Activated CD8-positive, alpha-beta memory T cell treated with anti-CD3 and anti-CD28 coated beads, Interleukin-2, amount 10 ng/mL, durations not matched to agents 7 days and 5 days (primary cell): ENCODE measurements around the gene EPHB1. TPM values are rescaled to one million over a fixed set of nuclear protein-coding genes. Genes with fewer than 3 reads are reported as not detected.
A peak's percentile ranks its signal among the peaks of the same experiment; 100 is the strongest.
"Not testable (repeated sequence)": the region's sequence is repeated elsewhere in the genome, so short reads cannot be mapped to it uniquely, and the experiment has no call there.

Experiments
- ATAC-seq: fragments of 150-1000 bp; cut with Tn5 transposase; one replicate; pipeline ENCODE4 v1.10.0; 2021; ENCODE audit warnings: moderate library complexity
- CTCF ChIA-PET: fragments of 350-600 bp; sonication (Branson Sonifier 250); formaldehyde crosslinking; loops from one replicate; lab custom pipeline; 2021; ENCODE audit warnings: antibody characterized with exemption; lab: Charles Lee
- DNase-seq: peaks from one replicate; pipeline ENCODE4 v3.0.0-alpha.2; 2020
- H3K27ac Mint-ChIP-seq: one replicate; pipeline ENCODE4 v1.8.0; 2021; ENCODE audit warnings: mild to moderate bottlenecking, mixed read lengths
- H3K27me3 Mint-ChIP-seq: one replicate; pipeline ENCODE4 v1.8.0; 2021; ENCODE audit warnings: mixed read lengths
- H3K36me3 Mint-ChIP-seq: one replicate; pipeline ENCODE4 v1.8.0; 2021; ENCODE audit warnings: mild to moderate bottlenecking, mixed read lengths
- H3K4me1 Mint-ChIP-seq: one replicate; pipeline ENCODE4 v1.8.0; 2021; ENCODE audit warnings: mixed read lengths
- H3K4me3 Mint-ChIP-seq: one replicate; pipeline ENCODE4 v1.8.0; 2021; ENCODE audit warnings: mild to moderate bottlenecking, moderate library complexity, mixed read lengths
- H3K9me3 Mint-ChIP-seq: one replicate; pipeline ENCODE4 v1.8.0; 2022; ENCODE audit warnings: low read depth, mixed read lengths
- total RNA-seq, 2 experiments: library from RNA; stranded (reverse); gene quantifications; one replicate each; pipeline ENCODE4 v1.2.3, GENCODE V29; 2021

The EPHB1 gene
- total RNA-seq, 2 experiments from 2014 or later = 0.35 to 2.2 TPM

DNA sequence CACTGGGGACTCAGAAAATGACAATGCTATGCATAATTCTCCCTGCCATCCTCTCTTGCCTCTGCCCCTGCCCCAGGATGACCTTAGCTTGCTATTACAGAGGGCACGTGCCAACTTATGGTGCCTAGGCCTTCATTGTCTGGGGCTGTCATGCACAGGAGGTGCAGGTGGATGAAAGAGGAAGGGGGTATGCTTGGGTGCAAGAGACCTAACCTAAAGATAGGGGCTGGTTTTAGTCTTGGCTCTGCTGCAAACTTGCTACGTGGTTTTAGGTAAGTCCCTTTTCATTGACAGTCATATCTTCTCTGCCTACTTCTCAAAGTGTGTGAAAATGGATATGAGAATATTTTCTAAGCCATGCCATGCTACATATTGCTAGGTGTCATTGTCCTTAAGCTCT, 161.3 kb downstream of the EPHB1 start:
- H3K4me1 Mint-ChIP-seq = no peaks in the 10 kb centered on the region
- H3K4me3 Mint-ChIP-seq = no peak overlapping the region
- CTCF ChIA-PET = no interaction called here

DNA sequence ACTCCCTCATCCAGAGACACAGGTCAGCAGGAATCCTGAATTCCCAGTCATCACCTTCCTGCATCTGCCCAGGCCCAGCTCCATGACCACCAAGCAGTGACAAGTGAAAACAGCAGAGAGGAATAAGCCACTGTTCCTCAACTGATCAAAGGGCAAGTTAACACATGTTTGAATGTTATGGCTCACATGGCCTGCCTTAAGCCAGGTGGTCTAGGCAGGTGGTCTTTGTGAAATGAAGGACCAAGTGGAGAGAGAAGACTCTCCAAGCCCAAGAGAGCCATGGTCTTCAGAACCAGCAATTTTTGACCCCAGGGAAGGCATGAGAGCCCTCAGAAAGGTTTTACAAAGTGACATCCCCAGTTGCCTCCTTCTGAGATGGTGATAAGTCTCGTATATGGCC, 161.8 kb downstream of the EPHB1 start:
- no peak overlapping the region for H3K4me3 Mint-ChIP-seq
- H3K9me3 Mint-ChIP-seq = no peaks in the 10 kb centered on the region
- CTCF ChIA-PET = no interaction called here
- no peaks in the 10 kb centered on the region for H3K36me3 Mint-ChIP-seq
- no peak for DNase-seq
- peaks cover 2% of the 10 kb centered on the region for H3K27me3 Mint-ChIP-seq
- H3K27ac Mint-ChIP-seq = no peak overlapping the region
- H3K4me1 Mint-ChIP-seq = no peaks in the 10 kb centered on the region
- ATAC-seq = no peak

More for the DNA sequence above, 161.3 kb downstream of the EPHB1 start:
- DNase-seq = no peak
- Mint-ChIP-seq H3K27ac (no peak overlapping the region), H3K36me3 (no peaks in the 10 kb centered on the region), H3K27me3 (peaks cover 2% of the 10 kb centered on the region), H3K9me3 (no peaks in the 10 kb centered on the region)
- no peak for ATAC-seq

DNA sequence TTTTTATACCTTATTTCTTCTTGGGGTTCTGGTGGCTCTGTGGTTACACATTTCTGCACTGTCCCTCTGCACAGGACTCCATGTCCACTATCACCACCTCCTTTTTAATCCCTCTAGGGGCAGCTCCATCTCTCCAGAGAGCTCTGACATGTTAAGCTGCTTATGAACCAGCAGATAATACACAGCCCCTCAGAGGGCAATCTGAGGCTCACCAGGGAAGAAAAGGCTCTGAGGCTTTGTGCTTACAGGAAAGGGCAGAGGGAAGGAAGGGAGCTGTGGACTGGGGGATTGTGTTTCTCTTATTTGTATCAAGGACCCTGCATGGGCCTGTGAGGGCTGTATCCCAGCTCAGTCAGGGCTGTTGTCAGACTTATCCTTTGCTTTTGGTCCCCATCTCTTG, 164.5 kb downstream of the EPHB1 start:
- no peak for ATAC-seq
- CTCF ChIA-PET = no interaction called here

DNA sequence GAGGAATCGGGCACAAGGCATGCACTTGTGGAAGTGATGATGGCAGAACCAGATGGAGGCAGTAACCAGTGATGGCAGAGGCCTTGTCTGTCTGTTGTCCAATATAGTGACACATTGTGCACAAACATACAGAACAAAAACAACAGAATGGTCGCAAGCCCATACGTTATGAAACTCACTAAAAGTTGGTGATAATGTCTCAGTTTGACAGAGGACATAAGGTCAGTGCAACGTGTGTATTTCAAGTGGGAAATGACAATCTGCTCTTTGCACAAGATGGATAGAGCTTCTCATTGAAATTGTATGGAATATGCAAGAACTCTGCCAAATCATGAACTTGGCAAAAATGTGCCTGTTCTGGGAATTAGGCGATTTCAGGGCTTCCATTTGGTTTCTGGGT, 169.2 kb downstream of the EPHB1 start:
- H3K27me3 Mint-ChIP-seq = peaks cover 12% of the 10 kb centered on the region
- H3K27ac Mint-ChIP-seq = no peak overlapping the region
- DNase-seq = no peak
- CTCF ChIA-PET = no interaction called here
- H3K4me1 Mint-ChIP-seq = no peaks in the 10 kb centered on the region
- ATAC-seq = no peak
- H3K4me3 Mint-ChIP-seq = no peak overlapping the region
- no peaks in the 10 kb centered on the region for H3K36me3 Mint-ChIP-seq
- no peaks in the 10 kb centered on the region for H3K9me3 Mint-ChIP-seq

More for the DNA sequence above, 164.5 kb downstream of the EPHB1 start:
- Mint-ChIP-seq H3K27ac (no peak overlapping the region), H3K27me3 (peaks cover 4% of the 10 kb centered on the region), H3K9me3 (no peaks in the 10 kb centered on the region), H3K4me3 (no peak overlapping the region), H3K4me1 (no peaks in the 10 kb centered on the region), H3K36me3 (no peaks in the 10 kb centered on the region)
- no peak for DNase-seq

DNA sequence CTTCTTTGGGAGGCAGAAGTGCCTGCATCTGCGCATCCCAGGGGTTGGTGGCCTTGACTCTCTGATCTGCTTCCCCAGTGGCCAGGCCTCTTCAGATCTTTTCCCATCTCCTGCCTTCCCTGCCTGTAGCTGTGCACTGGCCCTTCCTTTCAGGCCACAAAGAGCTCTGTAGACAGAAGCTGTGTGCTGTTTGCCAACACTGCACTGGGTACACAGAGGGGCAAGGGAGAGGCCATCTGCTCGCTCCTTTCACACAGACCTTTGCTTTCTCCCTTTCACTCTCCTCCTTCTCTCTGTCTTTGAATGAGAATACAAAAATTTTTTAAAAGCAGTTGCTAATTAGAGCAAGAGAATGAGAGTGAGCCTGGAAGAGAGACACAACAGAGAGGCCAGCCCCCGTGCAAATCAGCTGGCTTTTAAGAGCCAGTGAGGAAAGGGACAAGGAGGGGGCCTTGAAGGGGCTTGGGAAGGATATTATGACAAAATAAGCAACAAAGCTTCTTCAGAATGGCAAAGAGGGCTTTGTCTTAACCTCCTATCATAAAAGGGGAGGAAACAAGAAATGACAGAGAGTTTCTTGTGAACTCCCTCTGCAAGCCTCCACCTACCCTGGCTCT, 170.9 kb downstream of the EPHB1 start:
- H3K27me3 Mint-ChIP-seq = peaks cover 11% of the 10 kb centered on the region
- H3K27ac Mint-ChIP-seq = no peak overlapping the region
- no peak overlapping the region for H3K4me3 Mint-ChIP-seq
- CTCF ChIA-PET = no interaction called here
- H3K9me3 Mint-ChIP-seq = no peaks in the 10 kb centered on the region
- no peak for DNase-seq
- no peaks in the 10 kb centered on the region for H3K36me3 Mint-ChIP-seq
- no peaks in the 10 kb centered on the region for H3K4me1 Mint-ChIP-seq
- ATAC-seq = no peak

DNA sequence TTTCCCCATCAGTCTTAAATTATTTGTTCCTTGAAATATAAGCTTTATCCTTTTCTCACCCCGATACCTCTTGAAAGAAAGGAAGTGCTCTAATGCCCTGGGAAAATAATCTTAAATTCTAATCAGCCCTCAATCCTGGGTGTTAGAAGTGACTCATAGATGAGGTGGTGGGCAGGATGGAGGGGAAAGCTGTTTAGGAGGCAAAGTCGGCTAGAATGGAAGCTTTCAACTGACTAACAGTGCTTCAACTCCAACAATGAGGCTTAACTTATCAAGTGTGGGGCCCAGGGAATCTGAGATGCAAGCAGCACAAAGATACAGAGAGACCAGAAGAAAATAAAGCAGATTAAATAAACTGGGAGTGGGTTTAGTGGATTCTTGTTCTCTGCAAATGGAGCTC, 175.8 kb downstream of the EPHB1 start:
- Mint-ChIP-seq H3K27me3 (peaks cover 7% of the 10 kb centered on the region), H3K4me3 (no peak overlapping the region), H3K4me1 (no peaks in the 10 kb centered on the region), H3K36me3 (no peaks in the 10 kb centered on the region), H3K9me3 (no peaks in the 10 kb centered on the region), H3K27ac (no peak overlapping the region)
- CTCF ChIA-PET = no interaction called here
- no peak for DNase-seq
- no peak for ATAC-seq

DNA sequence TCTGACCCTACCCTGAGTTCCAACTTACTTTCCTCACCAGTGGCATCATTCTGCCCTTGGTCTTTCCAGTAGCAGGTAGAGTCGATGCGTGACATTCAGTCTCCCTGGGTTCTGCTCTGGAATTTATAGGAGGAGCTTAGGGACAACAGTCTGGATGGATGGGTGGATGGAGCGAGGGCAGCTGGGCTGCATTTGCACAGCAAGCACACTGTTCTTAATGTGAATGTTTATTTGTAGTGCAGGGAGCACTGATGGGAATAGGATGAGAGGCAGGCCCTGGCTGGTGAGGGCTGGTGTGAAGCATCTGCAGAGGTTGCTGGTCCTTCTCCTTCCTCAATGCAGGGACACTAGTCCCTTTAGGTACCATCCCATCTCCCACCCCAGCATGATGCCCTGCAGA, 176.2 kb downstream of the EPHB1 start:
- Mint-ChIP-seq H3K4me1 (no peaks in the 10 kb centered on the region), H3K9me3 (no peaks in the 10 kb centered on the region), H3K36me3 (no peaks in the 10 kb centered on the region), H3K27ac (no peak overlapping the region), H3K27me3 (peaks cover 7% of the 10 kb centered on the region), H3K4me3 (no peak overlapping the region)
- ATAC-seq (no peak), DNase-seq (peak; percentile 12)
- CTCF ChIA-PET = no interaction called here

DNA sequence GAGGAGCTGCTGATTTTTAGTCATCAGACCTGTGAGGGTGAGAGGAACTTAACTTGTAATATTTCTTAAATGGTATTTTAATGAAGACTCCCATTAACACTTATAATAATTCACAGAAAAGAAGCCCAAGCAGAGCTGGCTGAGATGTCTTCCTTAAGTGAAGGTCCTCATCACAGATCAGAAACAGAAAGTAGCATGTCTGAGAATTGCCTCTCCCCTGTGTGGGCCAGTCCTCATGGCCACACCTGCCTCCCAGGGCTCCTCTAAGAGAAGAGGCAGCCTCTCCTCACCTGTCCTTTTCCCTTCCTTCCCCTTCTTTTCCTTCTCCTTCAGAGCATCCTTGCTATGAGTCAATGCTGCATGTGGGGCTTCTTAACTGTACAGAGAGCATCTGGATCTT, 176.8 kb downstream of the EPHB1 start:
- H3K36me3 Mint-ChIP-seq, H3K27ac Mint-ChIP-seq, CTCF ChIA-PET, H3K4me3 Mint-ChIP-seq, H3K4me1 Mint-ChIP-seq, H3K9me3 Mint-ChIP-seq, H3K27me3 Mint-ChIP-seq, ATAC-seq: not testable (repeated sequence)
- DNase-seq = peak; percentile 15

DNA sequence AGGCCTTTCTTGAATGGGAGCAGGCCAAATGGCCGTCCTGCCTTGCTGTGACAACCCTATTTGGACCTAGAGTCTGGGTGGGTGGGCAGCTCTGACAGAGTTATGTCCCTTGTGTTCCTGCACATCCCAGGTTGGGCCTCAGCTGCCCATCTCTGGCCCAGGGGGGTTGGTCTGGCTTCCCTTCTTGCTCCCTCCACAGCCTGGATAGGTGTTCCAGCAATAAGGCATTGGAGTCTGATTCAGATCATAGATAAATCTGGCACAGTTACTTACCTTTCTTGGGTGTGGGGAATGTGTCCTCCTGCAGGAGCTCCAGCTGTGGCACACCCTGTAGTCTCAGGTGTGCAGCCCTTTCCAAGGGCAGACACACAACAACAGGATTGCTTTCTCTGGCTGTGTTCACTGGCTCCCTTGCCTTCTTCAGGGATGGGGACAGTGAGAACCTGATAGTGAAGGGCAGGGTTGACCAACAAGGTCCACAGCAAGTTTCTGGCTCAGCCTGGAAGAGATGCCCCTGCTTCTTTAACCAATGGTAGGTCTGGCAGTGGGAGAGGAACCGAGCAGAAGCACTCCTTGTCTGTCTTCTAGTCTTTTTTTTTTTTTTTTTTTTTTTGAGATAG, 177.9 kb downstream of the EPHB1 start:
- H3K4me1 Mint-ChIP-seq = no peaks in the 10 kb centered on the region
- CTCF ChIA-PET = no interaction called here
- H3K9me3 Mint-ChIP-seq = no peaks in the 10 kb centered on the region
- no peak overlapping the region for H3K27ac Mint-ChIP-seq
- ATAC-seq (no peak), DNase-seq (peak; percentile 3)
- no peaks in the 10 kb centered on the region for H3K36me3 Mint-ChIP-seq
- H3K27me3 Mint-ChIP-seq = peaks cover 7% of the 10 kb centered on the region
- H3K4me3 Mint-ChIP-seq = no peak overlapping the region

DNA sequence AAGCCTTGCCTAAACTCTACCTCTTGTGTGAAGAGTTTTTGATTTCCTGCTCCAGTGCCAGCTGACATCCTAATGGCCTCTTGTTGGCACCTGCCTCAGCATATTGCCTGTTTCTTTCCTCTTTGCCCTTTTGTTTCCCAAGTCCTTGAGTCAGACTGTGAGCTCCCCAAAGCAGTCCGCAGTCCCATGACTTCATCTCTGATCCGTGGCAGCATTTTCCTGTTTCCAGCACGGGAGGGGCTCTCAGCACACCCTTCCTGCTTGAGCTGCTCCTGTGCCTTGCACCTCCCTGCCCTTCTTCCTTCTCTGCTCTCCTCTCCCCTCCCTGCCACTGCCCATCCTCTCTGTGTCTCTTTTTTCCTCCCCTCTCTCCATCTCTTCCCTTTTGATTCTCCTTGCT, 179.6 kb downstream of the EPHB1 start:
- CTCF ChIA-PET = no interaction called here
- no peak overlapping the region for H3K4me3 Mint-ChIP-seq
- no peak overlapping the region for H3K27ac Mint-ChIP-seq
- no peaks in the 10 kb centered on the region for H3K27me3 Mint-ChIP-seq
- no peak for DNase-seq
- no peak for ATAC-seq
- no peaks in the 10 kb centered on the region for H3K36me3 Mint-ChIP-seq
- no peaks in the 10 kb centered on the region for H3K9me3 Mint-ChIP-seq
- H3K4me1 Mint-ChIP-seq = no peaks in the 10 kb centered on the region

DNA sequence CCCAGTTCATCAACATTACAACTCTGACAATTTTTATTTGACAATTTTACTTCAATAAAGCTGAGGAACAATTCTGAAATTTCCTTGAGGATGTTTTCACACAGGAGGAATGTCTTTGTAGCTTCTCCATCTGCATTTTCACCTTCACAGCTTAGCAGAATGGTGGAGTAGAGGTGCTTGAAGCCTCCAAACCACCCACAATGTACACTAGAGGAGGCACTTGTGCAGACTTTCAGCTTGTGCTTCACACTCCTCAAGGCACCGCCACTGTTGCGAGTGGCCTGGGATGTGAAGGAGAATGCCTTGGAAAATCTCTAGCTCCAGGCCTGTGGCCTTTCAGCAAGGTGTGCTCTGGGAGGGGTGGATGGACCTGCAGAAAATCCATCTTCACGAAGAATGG, 181.9 kb downstream of the EPHB1 start:
- Mint-ChIP-seq H3K36me3 (no peaks in the 10 kb centered on the region), H3K9me3 (no peaks in the 10 kb centered on the region), H3K27me3 (no peaks in the 10 kb centered on the region), H3K4me1 (no peaks in the 10 kb centered on the region), H3K4me3 (no peak overlapping the region), H3K27ac (no peak overlapping the region)
- DNase-seq = no peak
- no peak for ATAC-seq
- CTCF ChIA-PET = interaction anchor here (1.2 kb wide), 1 partner anchor 9 kb away, joined by 4 read pairs; no protein-coding TSS in a partner anchor

DNA sequence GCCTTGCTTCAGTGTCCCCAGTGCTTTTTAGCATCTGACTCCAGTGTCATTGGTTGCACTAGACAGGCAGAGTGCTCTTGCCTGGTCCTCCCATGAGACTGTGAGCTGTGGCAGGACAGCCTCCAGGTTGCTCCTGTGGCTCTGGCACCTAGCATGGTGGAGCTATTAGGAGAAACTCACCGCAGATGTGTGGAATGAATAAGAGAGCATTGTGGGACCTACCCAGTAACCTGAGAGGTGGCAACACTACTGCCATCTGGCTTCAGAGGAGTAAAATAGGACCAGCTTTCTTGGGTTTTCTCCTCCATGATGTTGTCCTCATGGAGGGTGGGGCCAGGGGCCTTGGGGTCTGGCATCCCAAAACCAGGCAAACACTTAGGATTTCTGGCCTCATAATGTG, 183.6 kb downstream of the EPHB1 start:
- no peak for DNase-seq
- H3K27ac Mint-ChIP-seq = no peak overlapping the region

DNA sequence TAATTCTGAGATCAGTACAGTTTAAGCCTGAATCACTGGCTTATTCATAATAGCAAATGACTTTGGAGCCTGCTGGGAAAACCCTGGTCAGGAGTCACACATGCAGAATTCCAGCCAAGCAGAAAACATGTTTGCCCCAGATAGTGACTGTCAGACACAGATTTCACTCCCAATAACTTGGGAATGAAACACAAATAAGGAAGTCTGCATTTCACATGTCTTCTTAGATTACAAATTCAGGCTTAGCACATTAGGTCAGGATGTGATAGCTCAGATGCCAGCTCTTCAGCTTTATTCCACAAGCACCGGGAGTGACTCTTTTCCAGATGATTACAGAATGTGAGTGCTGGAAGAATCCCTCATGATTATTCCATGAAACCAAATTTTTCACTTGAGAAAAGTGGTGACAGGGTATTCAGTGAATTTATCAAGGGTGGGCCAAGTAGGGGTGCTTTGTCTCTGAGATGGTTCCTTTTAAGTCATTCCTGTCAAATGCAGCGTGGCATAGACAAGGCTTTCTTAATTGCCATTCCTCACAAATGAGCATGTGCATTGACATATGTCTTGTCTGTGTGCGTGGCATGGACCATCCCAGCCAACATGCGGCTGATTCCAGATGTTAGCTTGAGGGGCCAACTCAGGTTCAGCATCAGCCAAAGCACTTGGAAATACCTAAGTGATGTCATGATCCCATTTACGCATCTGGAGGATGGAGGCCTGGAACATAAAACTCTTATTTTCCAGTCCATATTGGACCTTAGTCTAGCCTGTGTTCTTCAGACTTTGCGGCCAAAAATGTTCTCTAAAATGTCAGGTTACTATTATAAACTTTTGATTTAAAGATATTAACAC, 191.0 kb downstream of the EPHB1 start:
- no peak for ATAC-seq
- CTCF ChIA-PET = interaction anchor here (0.7 kb wide), 1 partner anchor 9 kb away, joined by 4 read pairs; no protein-coding TSS in a partner anchor
- H3K27me3 Mint-ChIP-seq = peaks cover 4% of the 10 kb centered on the region

More for the DNA sequence above, 183.6 kb downstream of the EPHB1 start:
- ATAC-seq = no peak
- Mint-ChIP-seq H3K9me3 (no peaks in the 10 kb centered on the region), H3K4me3 (no peak overlapping the region), H3K4me1 (no peaks in the 10 kb centered on the region), H3K27me3 (no peaks in the 10 kb centered on the region), H3K36me3 (no peaks in the 10 kb centered on the region)
- CTCF ChIA-PET = interaction anchor here (1.4 to 2.0 kb wide), 2 partner anchors 184 to 252 kb away, joined by 3 to 8 read pairs; partner anchors contain the start of gene EPHB1

More for the DNA sequence above, 191.0 kb downstream of the EPHB1 start:
- Mint-ChIP-seq H3K9me3 (no peaks in the 10 kb centered on the region), H3K36me3 (no peaks in the 10 kb centered on the region), H3K4me3 (no peak overlapping the region), H3K4me1 (no peaks in the 10 kb centered on the region), H3K27ac (no peak overlapping the region)
- no peak for DNase-seq
